Endometrial microvascular endothelial cells (primary cell): ENCODE measurements around the gene SF3B6. TPM values are rescaled to one million over a fixed set of nuclear protein-coding genes. Genes with fewer than 3 reads are reported as not detected.

ENCODE experiments used
- in situ Hi-C: cut with HindIII; loops from 2 replicates; pipeline ENCODE4 v1.10.0; 2017; ENCODE audit warnings: low sequenced_read_pairs, low pct_unique_long_range_greater_than_20kb; ENCODE audit errors: inconsistent ontology term
- total RNA-seq: library from RNA; depleted of rRNA; stranded (reverse); fragments of >200 nt; gene quantifications from one replicate; pipeline ENCODE4 v1.2.3, GENCODE V29; 2015; ENCODE audit errors: inconsistent ontology term

Gene SF3B6
- total RNA-seq, 1 donor from 2014 or later, result 145 TPM

DNA sequence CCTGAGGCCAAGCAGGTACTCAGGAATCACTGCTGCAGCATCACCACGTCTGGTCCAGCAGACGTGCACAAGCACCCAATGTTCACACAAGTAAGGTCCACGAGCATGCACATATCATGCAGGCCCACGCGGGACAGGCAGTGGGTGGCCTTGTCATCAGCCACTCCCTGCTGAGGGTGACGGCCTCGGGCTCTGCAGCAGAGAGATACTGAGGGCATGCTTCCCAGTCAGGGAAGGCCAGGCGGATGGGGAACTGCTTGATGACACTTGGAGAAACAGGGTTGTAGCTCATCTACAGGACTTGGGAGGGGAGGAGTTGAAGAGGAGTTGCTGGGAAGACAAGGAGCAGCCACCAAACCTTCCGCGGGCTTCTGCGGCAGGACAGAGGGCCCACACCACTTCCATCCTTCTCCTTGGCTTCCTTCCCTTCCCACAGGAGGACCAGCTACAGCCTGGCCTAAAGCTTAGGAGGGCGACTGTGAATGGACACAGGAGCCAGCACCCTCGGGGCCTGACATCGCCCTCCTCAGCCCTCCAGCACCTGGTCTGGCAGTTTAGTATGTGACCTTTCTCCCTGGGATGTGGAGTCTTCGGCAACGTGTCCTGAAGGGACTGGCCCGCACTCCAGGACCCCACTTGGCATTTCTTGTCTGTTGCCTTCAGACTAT lies 51.0 kb downstream of the SF3B6 start:
- in situ Hi-C loops, result no loop called here

DNA sequence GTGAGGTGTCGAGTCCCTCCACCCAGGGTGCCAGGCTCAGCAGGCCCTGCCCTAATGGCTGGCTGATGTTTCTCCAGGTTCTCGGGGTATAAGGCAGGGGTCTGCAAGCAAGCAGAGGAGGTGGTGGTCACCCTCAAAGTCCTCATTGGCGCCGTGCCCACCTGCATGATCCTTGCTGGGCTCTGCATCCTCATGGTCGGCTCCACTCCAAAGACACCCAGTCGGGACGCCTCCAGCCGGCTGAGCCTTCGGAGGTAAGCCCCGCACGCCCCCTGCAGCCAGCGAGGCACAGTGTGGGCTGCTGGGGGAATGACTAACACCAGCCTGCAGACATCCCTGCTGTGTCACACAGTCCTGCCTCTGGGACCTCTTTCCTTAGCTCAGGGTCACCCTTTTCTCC lies 52.1 kb downstream of the SF3B6 start:
- in situ Hi-C loops, result no loop called here

DNA sequence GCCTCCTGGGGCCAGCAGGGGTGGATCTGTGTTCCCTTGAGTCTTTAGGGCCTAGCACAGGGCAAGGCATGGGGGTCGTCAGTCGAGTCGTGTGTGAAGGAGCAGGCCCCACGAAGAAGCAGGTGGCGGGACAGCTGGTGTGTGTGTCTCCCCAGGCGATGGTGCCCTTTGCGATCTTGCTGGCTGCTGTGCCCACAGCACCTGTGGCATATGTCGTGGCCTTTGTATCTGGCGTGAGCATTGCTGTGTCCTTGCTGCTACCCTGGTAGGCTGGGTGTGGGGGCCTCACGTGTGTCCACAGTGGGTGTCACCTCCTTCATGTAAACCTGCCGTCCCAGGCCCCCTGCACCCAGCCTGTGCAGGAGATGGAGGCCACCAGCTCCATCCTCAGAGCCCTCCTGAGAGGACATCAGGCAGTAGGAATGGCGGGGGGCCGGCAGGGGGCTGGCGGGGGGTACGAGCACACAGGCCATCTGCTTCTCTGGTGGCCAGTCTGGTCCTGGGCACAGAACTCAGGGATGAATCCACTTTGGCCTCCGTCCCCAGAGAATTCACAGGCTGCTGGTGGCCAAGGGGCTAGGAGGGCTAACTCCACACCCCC lies 53.1 kb downstream of the SF3B6 start:
- in situ Hi-C loops, result no loop called here

DNA sequence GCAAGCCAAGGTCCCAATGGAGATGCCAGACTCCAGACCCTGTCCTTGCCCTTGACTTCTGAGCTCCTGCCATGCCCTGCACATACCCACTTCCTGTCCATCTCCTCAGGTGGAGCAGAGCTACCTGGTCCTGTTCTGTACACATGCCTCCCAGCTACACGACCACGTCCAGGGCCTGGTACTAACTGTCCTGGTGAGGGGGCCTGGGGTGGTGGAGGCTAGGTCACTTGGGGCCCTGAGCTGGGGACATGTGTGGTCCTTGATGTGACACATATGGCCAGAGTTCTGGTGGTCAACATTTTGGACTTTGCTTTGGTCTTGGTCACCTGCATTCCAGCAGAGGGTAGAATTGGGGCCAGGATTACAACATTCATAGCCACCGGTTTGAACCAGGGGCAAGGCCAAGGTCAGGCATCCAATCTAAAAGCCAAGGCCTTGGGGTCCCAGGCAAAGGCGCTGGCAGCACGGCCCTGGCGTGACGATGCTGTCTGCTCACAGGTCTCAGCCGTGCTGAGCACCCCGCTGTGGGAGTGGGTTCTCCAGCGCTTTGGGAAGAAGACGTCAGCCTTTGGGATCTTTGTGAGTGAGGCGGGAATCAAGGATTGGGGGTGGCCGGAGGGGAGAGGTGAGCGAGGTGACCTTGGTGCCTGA lies 53.7 kb downstream of the SF3B6 start:
- in situ Hi-C loops, result no loop called here

DNA sequence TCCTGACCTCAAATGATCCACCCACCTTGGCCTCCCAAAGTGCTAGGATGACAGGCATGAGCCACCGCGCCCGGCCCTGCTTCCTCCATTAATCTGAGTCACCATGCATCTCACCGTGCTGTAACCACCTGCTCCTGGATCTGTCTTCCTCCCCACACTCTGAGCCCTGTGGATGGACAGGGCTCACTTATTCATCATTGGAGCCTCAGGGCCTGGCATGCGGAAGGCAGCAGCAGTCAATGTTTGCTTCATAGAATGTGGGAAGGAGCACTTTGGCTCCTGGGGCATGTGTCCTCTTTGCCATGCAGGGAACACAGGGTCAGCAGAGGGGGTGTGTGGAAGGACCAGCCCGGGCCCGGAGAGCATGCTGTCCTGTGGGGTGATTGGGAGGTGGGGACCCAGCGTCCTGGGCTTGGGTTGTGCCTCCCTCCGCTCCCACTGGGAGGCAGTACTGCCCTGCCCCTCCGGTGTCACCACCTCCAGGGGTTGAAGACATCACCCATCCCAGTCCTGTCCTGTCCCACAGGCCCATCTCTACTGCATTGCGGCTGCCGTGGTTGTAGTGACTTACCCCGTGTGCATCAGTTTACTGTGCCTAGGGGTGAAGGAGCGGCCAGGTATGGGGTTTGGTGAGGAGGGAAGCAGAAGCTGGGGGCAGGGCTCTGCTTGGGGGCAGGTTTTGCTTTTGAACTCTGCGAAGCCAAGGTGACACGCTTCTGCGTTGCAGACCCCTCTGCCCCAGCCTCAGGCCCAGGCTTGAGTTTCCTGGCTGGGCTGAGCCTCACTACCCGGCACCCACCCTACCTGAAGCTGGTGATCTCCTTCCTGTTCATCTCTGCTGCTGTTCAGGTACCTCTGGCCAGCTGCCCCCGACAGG lies 54.8 kb downstream of the SF3B6 start:
- in situ Hi-C loops, result no loop called here

DNA sequence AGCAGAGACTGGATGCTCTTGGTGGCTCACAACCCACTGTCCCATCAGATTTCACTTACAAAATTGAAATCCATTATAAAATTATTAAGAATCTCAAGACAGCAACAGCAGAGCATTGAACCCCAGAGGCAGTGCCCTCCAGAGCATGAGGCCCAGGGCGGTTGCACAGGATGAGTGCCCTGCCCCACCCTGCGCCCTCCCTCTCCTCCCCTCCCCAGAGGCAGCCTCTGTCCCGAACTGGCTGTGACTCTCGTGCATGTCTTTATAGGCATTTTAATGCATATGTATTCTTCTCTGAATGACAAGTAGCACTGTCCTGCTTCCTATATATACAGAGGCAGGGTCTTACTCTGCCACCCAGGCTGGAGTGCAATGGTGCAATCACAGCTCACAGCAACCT lies 55.9 kb downstream of the SF3B6 start:
- in situ Hi-C loops, result no loop called here

DNA sequence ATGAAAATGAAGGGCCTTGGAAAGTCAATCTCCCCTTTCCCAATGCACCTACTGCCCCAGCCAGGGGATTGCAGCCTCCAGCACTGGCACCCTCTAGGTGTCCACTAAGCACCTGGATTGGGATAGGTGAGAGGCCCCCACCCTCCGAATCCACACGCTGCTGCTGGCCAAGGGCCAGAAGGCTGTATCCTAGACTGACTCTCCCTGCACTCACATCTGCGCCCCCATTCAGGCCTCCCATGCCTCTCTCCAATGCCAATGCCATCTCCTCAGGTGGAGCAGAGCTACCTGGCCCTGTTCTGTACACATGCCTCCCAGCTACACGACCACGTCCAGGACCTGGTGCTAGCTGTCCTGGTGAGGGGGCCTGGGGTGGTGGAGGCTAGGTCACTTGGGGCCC lies 56.4 kb downstream of the SF3B6 start:
- in situ Hi-C loops, result no loop called here

DNA sequence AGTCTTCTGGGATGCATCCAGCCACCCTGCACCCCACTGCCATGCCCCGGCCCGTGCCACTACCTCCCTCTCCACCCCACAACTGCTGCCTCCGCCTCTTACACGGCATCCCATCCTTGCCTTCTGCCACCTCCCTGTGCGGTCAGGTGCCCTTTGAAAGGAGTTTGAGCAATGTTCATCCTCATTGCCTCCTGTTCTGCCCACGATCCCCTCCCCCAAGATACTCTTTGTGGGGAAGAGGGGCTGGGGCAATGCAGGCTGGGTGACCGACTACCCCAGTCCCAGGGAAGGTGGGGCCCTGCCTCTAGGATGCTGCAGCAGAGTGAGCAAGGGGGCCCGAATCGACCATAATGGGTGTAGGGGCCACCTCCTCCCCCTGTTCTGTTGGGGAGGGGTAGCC lies 57.9 kb downstream of the SF3B6 start:
- in situ Hi-C loops, result no loop called here

DNA sequence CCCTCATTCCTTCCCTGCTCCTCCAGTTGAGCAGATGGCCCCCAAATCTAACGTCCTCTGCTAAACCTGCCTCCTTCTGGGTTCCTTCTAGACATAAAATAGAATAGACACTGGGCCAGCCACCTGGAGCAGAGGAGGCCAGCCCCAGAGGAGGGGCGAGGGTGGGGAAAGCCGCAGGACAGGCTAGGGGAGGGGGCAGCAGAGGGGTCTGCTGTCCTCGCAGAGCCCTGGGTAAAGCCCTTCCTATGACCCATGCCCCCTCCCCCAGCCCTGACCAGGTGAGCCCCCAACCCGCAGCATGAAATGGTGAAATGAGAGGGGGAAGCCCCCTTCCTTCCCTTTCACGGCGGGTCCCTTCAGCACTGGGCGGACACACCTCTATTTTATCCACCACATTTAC lies 58.4 kb downstream of the SF3B6 start:
- in situ Hi-C loops, result no loop called here

Other genes with a start within 250 kb of the SF3B6 start
- 5.0 TPM for gene ATAD2B, start 149.2 kb downstream of the SF3B6 start, total RNA-seq
- gene UBXN2A, start 135.9 kb downstream of the SF3B6 start, total RNA-seq, result 12.0 TPM
- gene MFSD2B, start 66.2 kb downstream of the SF3B6 start, total RNA-seq, result 1.5 TPM
- gene WDCP, start 28.9 kb downstream of the SF3B6 start, total RNA-seq, result 19.2 TPM
- 12.3 TPM for gene FKBP1B, start 26.6 kb downstream of the SF3B6 start, total RNA-seq
- gene TP53I3, start 8.5 kb upstream of the SF3B6 start, total RNA-seq, result 120 TPM
- 1.5 TPM for gene PFN4, start 47.0 kb upstream of the SF3B6 start, total RNA-seq
- 10.8 TPM for gene FAM228B, start 47.1 kb upstream of the SF3B6 start, total RNA-seq
- not detected for gene FAM228A, start 98.7 kb upstream of the SF3B6 start, total RNA-seq